H9 (cell line): ENCODE results near the gene TRAF3. TPM values are rescaled to one million over a fixed set of nuclear protein-coding genes. Genes with fewer than 3 reads are reported as not detected.

Source experiments
- DNase-seq: peaks from one replicate; pipeline ENCODE4 v3.0.0-alpha.2; 2017
- H2AFZ ChIP-seq: one replicate; pipeline ENCODE4 v1.6.1; 2013; ENCODE audit warnings: mild to moderate bottlenecking, low read length, control low read depth, moderate library complexity
- H2AK5ac ChIP-seq: 2 replicates; pipeline ENCODE4 v1.6.1; 2013; ENCODE audit warnings: low read length, control low read depth, mixed read lengths; ENCODE audit not compliant: insufficient read length
- H2BK120ac ChIP-seq: one replicate; pipeline ENCODE4 v1.6.1; 2013; ENCODE audit warnings: low read depth, mild to moderate bottlenecking, low read length, control low read depth, inconsistent platforms; ENCODE audit not compliant: poor library complexity, severe bottlenecking
- H2BK12ac ChIP-seq: 2 replicates; pipeline ENCODE4 v1.6.1; 2013; ENCODE audit warnings: low read length, control low read depth, mixed read lengths, low read depth; ENCODE audit not compliant: insufficient read length
- H2BK15ac ChIP-seq: 2 replicates; pipeline ENCODE4 v1.6.1; 2013; ENCODE audit warnings: low read depth, low read length, control low read depth
- H2BK20ac ChIP-seq: one replicate; pipeline ENCODE4 v1.6.1; 2013; ENCODE audit warnings: low read depth, mild to moderate bottlenecking, low read length, control low read depth, inconsistent platforms; ENCODE audit not compliant: poor library complexity, severe bottlenecking
- H2BK5ac ChIP-seq: 2 replicates; pipeline ENCODE4 v1.6.1; 2013; ENCODE audit warnings: low read length, control low read depth, mixed read lengths; ENCODE audit not compliant: insufficient read length
- H3K14ac ChIP-seq: 2 replicates; pipeline ENCODE4 v1.6.1; 2013; ENCODE audit warnings: low read length, control low read depth; ENCODE audit not compliant: insufficient read depth
- H3K18ac ChIP-seq: 2 replicates; pipeline ENCODE4 v1.6.1; 2013; ENCODE audit warnings: low read depth, mild to moderate bottlenecking, mixed read lengths, low read length, control low read depth; ENCODE audit not compliant: insufficient read length
- H3K23ac ChIP-seq: 2 replicates; pipeline ENCODE4 v1.6.1; 2013; ENCODE audit warnings: low read length, control low read depth, mixed read lengths, low read depth; ENCODE audit not compliant: insufficient read length
- H3K23me2 ChIP-seq: 2 replicates; pipeline ENCODE4 v1.6.1; 2013; ENCODE audit warnings: low read depth, mild to moderate bottlenecking, mixed read lengths, low read length, control low read depth; ENCODE audit not compliant: insufficient read length, poor library complexity, severe bottlenecking
- H3K27ac ChIP-seq: 2 replicates; pipeline ENCODE4 v1.5.1; 2013; ENCODE audit warnings: low read length, control low read depth, mixed read lengths, low read depth; ENCODE audit not compliant: insufficient read length
- H3K27me3 ChIP-seq: 2 replicates; pipeline ENCODE4 v1.6.1; 2013; ENCODE audit warnings: low read length, control low read depth, inconsistent platforms; ENCODE audit not compliant: insufficient read depth
- H3K4ac ChIP-seq: 2 replicates; pipeline ENCODE4 v1.6.1; 2013; ENCODE audit warnings: low read depth, mild to moderate bottlenecking, control low read depth, inconsistent platforms, low read length, moderate library complexity
- H3K4me1 ChIP-seq: 2 replicates; pipeline ENCODE4 v1.6.1; 2013; ENCODE audit warnings: low read length, control low read depth, inconsistent platforms; ENCODE audit not compliant: insufficient read depth
- H3K4me2 ChIP-seq: 2 replicates; pipeline ENCODE4 v1.6.1; 2013; ENCODE audit warnings: low read length, control low read depth, mixed read lengths; ENCODE audit not compliant: insufficient read length, insufficient read depth
- H3K56ac ChIP-seq: 2 replicates; pipeline ENCODE4 v1.6.1; 2013; ENCODE audit warnings: low read depth, mild to moderate bottlenecking, mixed read lengths, low read length, control low read depth; ENCODE audit not compliant: insufficient read length
- H3K79me1 ChIP-seq: 2 replicates; pipeline ENCODE4 v1.6.1; 2013; ENCODE audit warnings: low read depth, mild to moderate bottlenecking, moderate library complexity, low read length, control low read depth, inconsistent platforms; ENCODE audit not compliant: insufficient read depth, poor library complexity, severe bottlenecking
- H3K79me2 ChIP-seq: 2 replicates; pipeline ENCODE4 v1.6.1; 2013; ENCODE audit warnings: low read length, control low read depth, inconsistent platforms; ENCODE audit not compliant: insufficient read depth
- H3K9ac ChIP-seq: 2 replicates; pipeline ENCODE4 v1.6.1; 2013; ENCODE audit warnings: low read length, control low read depth, mixed read lengths; ENCODE audit not compliant: insufficient read length; ENCODE audit errors: extremely low read depth
- H3K9me3 ChIP-seq: one replicate; pipeline ENCODE4 v1.6.1; 2013; ENCODE audit warnings: low read depth, low read length, inconsistent platforms; ENCODE audit not compliant: control insufficient read depth
- H3T11ph ChIP-seq: one replicate; pipeline ENCODE4 v1.6.1; 2013; ENCODE audit warnings: mild to moderate bottlenecking, low read length, control low read depth, inconsistent platforms
- H4K20me1 ChIP-seq: one replicate; pipeline ENCODE4 v1.6.1; 2013; ENCODE audit not compliant: control insufficient read depth, insufficient read length, insufficient read depth
- H4K5ac ChIP-seq: 2 replicates; pipeline ENCODE4 v1.6.1; 2013; ENCODE audit warnings: low read depth, mild to moderate bottlenecking, mixed read lengths, low read length, control low read depth; ENCODE audit not compliant: insufficient read length
- H4K8ac ChIP-seq: replicated peaks from 2 replicates; pipeline ENCODE4 v1.6.1; 2013; ENCODE audit warnings: low read length, control low read depth, mixed read lengths, low read depth; ENCODE audit not compliant: insufficient read length
- H4K91ac ChIP-seq: 2 replicates; pipeline ENCODE4 v1.6.1; 2013; ENCODE audit warnings: low read depth, mild to moderate bottlenecking, moderate library complexity, mixed read lengths, low read length, control low read depth; ENCODE audit not compliant: insufficient read length
- H3K27ac Mint-ChIP-seq, 3 experiments: 2 replicates in 2 of 3; 3 replicates in 1 of 3; pipeline ENCODE4 v1.8.0; 2020 to 2021; ENCODE audit warnings: mixed read lengths in 3 of 3, mild to moderate bottlenecking in 1 of 3, moderate library complexity in 1 of 3
- H3K27me3 Mint-ChIP-seq: 2 replicates; pipeline ENCODE4 v1.8.0; 2021; ENCODE audit warnings: low read depth, mild to moderate bottlenecking, moderate library complexity, mixed read lengths
- H3K36me3 Mint-ChIP-seq, 3 experiments: 2 replicates in 2 of 3; 3 replicates in 1 of 3; pipeline ENCODE4 v1.8.0; 2020 to 2021; ENCODE audit warnings: low read depth in 3 of 3, mixed read lengths in 3 of 3; ENCODE audit not compliant: insufficient read depth in 1 of 3
- H3K4me1 Mint-ChIP-seq, 2 experiments: 2 replicates each; pipeline ENCODE4 v1.8.0; 2020; ENCODE audit warnings: mixed read lengths in 2 of 2
- H3K4me3 Mint-ChIP-seq, 2 experiments: 2 replicates in 1 of 2; 3 replicates in 1 of 2; pipeline ENCODE4 v1.8.0; 2020 to 2021; ENCODE audit warnings: mild to moderate bottlenecking in 2 of 2, mixed read lengths in 2 of 2, moderate library complexity in 1 of 2
- H3K9me3 Mint-ChIP-seq, 2 experiments: 2 replicates in 1 of 2; 3 replicates in 1 of 2; pipeline ENCODE4 v1.8.0; 2020; ENCODE audit warnings: mild to moderate bottlenecking in 2 of 2, mixed read lengths in 2 of 2, moderate library complexity in 1 of 2
- CTCF ChIP-seq: fragments of 200-600 bp; sonication (generic); conservative IDR thresholded peaks from 3 replicates; pipeline ENCODE4 v1.8.0; 2021; ENCODE audit warnings: antibody characterized with exemption, mild to moderate bottlenecking
- WGBS: extraction: QIAGEN DNeasy Blood & Tissue Kit; methylation state at CpG from one replicate; pipeline ENCODE4 v1.1.7; 2013; ENCODE audit warnings: missing lambda C conversion rate, low lambda C conversion rate, mixed read lengths; ENCODE audit not compliant: insufficient read length; ENCODE audit errors: extremely low coverage; 5-methylcytosine and 5-hydroxymethylcytosine counted together
- total RNA-seq: library from RNA; stranded (reverse); gene quantifications from 2 replicates; pipeline ENCODE4 v1.2.1, GENCODE V29; 2021

Gene TRAF3
- total RNA-seq, 1 experiment from 2014 or later = 9.6 TPM

- H3K23me2 ChIP-seq = no peaks in the 10 kb centered on the region
- H3K56ac ChIP-seq = no peak overlapping the region
- H3K4ac ChIP-seq = no peak overlapping the region
- no peaks in the 10 kb centered on the region for H4K20me1 ChIP-seq
- H4K5ac ChIP-seq = no peak overlapping the region
- no peak overlapping the region for H2AK5ac ChIP-seq
- no peak for TF ChIP-seq CTCF
- peaks cover 3 to 4% of the 10 kb centered on the region in 2 experiments; a peak in 3 of 5 replicates for H3K9me3 Mint-ChIP-seq
- no peak overlapping the region for H3K18ac ChIP-seq
- H3K4me2 ChIP-seq = no peak overlapping the region
- no peak overlapping the region for H3T11ph ChIP-seq
- H3K79me2 ChIP-seq = no peaks in the 10 kb centered on the region
- H3K4me1 Mint-ChIP-seq = peaks cover 3 to 5% of the 10 kb centered on the region in 2 experiments; a peak in 2 of 4 replicates
- no peak overlapping the region for H2BK5ac ChIP-seq
- no peak overlapping the region for H2AFZ ChIP-seq
- no peaks in the 10 kb centered on the region for H3K27me3 Mint-ChIP-seq
- no peak overlapping the region for H2BK15ac ChIP-seq
- H3K4me1 ChIP-seq = no peaks in the 10 kb centered on the region
- H2BK12ac ChIP-seq = no peak overlapping the region
- no peak overlapping the region for H2BK120ac ChIP-seq
- no peak overlapping the region for H4K8ac ChIP-seq
- no peak overlapping the region for H3K27ac ChIP-seq
- H3K4me3 Mint-ChIP-seq = no peak overlapping the region
- no peak overlapping the region for H3K14ac ChIP-seq
- peaks cover under 1 to 16% (median 11%) of the 10 kb centered on the region in 3 experiments; a peak in 5 of 7 replicates for H3K36me3 Mint-ChIP-seq
- no peak overlapping the region for H3K9ac ChIP-seq
- WGBS = no CpG with 5 or more reads among the region's 7 CpGs
- H3K27me3 ChIP-seq = no peaks in the 10 kb centered on the region
- no peak overlapping the region for H4K91ac ChIP-seq
- no peaks in the 10 kb centered on the region for H3K79me1 ChIP-seq
- no peak overlapping the region for H2BK20ac ChIP-seq
- no peak overlapping the region for H3K23ac ChIP-seq
- H3K27ac Mint-ChIP-seq = no peak overlapping the region
- no peak for DNase-seq
- H3K9me3 ChIP-seq = no peaks in the 10 kb centered on the region
Measured at GRCh38 chr14:102853648-102854047, 76.4 kb downstream of the TRAF3 start.
